ENCODE results near the gene NEB.
"Not testable (repeated sequence)": the region's sequence is repeated elsewhere in the genome, so short reads cannot be mapped to it uniquely, and the experiment has no call there.

DNA sequence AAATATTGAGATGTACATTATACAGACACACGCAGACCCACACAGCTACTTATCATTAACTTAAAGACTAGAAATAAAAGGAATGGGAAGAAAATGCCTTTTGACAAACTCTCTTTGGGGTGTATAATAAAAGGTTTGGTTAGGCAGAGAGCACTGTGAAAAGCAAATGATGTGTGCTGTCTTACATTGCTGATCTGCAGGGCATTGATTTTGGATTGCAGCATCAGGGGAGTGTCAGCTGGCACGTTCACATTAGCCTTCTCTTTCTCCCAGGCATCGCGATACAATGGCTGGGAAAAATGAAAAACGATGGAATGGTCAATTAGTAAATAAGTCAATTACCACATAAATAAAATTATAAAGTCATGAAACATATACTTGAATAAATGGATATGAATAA is 131.9 kb downstream of the NEB start:
- not testable (repeated sequence) for TF ChIP-seq CTCF, POLR2A, POLR2AphosphoS5, EP300 (IDR thresholded peaks at IDR 0.05)

Measured in gastroesophageal sphincter (tissue), 3 donors.